Thoracic aorta (tissue), 2 donors: ENCODE results near the gene CACNA1I. TPM values are rescaled to one million over a fixed set of nuclear protein-coding genes. Genes with fewer than 3 reads are reported as not detected.

ENCODE experiments used
- ATAC-seq: fragments of 150-250 bp; one replicate; pipeline ENCODE4 v1.8.0; 2017; ENCODE audit warnings: low read depth; ENCODE audit not compliant: insufficient number of reproducible peaks, low FRiP score
- DNase-seq: peaks from one replicate; pipeline ENCODE4 v3.0.0-alpha.2; 2020; ENCODE audit warnings: low spot score
- H3K27ac ChIP-seq, 2 donors: fragments of 200-600 bp; sonication (generic); 1 replicate in 1 of 2; 2 replicates in 1 of 2; pipeline ENCODE4 v1.5.1; 2016; ENCODE audit warnings: mild to moderate bottlenecking in 2 of 2, moderate library complexity in 2 of 2
- H3K27me3 ChIP-seq: fragments of 200-600 bp; sonication (generic); replicated peaks from 2 replicates; pipeline ENCODE4 v1.6.0; 2016; ENCODE audit warnings: mild to moderate bottlenecking; ENCODE audit not compliant: insufficient read depth
- H3K36me3 ChIP-seq: fragments of 200-600 bp; sonication (generic); one replicate; pipeline ENCODE4 v1.5.1; 2016
- H3K4me1 ChIP-seq, 2 donors: fragments of 200-600 bp; sonication (generic); 1 replicate in 1 of 2; 2 replicates in 1 of 2; pipeline versions ENCODE4 v1.5.1 to v1.6.0; 2016; ENCODE audit warnings: low read depth in 2 of 2, mild to moderate bottlenecking in 1 of 2; ENCODE audit not compliant: control insufficient read depth in 1 of 2
- H3K4me3 ChIP-seq: fragments of 200-600 bp; sonication (generic); 2 replicates; pipeline ENCODE4 v1.5.1; 2016; ENCODE audit warnings: mild to moderate bottlenecking
- H3K9me3 ChIP-seq: fragments of 200-600 bp; sonication (generic); 2 replicates; pipeline ENCODE4 v1.5.1; 2016
- total RNA-seq, 2 donors: library from RNA; depleted of rRNA; stranded (reverse); fragments of >200 nt; gene quantifications; one replicate each; pipeline versions ENCODE4 v1.1.0 to v1.2.3, GENCODE V29; 2016
- TF ChIP-seq, protein P1 (sequence below): fragments of 200-600 bp; sonication (generic); IDR thresholded peaks from one replicate; pipeline ENCODE4 v1.5.1; 2019; ENCODE audit warnings: antibody characterized with exemption

CACNA1I gene
- total RNA-seq, 2 donors from 2014 or later: 0.14 to 0.21 TPM

DNA sequence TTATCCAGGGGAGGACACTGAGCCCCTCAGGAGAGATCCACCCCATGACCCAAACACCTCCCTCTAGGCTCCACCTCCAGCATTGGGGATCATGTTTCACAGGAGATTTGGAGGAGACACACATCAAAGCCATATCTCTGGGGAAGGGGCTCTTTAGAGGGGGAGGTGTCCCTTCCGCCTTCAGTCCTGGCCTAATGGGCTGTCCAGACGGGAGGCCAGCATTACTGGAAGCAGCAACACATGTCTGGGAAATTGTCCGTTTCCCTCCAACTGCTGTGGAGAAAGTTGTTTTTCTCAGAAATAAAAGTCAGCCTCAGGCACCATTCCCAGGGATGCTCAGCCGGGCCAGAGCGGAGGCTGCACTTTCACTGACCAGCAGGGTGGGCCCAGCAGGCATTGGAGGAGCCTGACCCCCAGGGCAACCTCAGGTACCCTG, 9.5 kb downstream of the CACNA1I start:
- H3K9me3 ChIP-seq: no peaks in the 10 kb centered on the region
- H3K36me3 ChIP-seq: no peaks in the 10 kb centered on the region
- DNase-seq (no peak), ATAC-seq (no peak)
- no peaks in the 10 kb centered on the region for H3K4me1 ChIP-seq
- H3K4me3 ChIP-seq: no peak overlapping the region
- H3K27me3 ChIP-seq: no peaks in the 10 kb centered on the region
- H3K27ac ChIP-seq: no peak overlapping the region
- TF ChIP-seq, protein P1, sequence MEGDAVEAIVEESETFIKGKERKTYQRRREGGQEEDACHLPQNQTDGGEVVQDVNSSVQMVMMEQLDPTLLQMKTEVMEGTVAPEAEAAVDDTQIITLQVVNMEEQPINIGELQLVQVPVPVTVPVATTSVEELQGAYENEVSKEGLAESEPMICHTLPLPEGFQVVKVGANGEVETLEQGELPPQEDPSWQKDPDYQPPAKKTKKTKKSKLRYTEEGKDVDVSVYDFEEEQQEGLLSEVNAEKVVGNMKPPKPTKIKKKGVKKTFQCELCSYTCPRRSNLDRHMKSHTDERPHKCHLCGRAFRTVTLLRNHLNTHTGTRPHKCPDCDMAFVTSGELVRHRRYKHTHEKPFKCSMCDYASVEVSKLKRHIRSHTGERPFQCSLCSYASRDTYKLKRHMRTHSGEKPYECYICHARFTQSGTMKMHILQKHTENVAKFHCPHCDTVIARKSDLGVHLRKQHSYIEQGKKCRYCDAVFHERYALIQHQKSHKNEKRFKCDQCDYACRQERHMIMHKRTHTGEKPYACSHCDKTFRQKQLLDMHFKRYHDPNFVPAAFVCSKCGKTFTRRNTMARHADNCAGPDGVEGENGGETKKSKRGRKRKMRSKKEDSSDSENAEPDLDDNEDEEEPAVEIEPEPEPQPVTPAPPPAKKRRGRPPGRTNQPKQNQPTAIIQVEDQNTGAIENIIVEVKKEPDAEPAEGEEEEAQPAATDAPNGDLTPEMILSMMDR: no peak

DNA sequence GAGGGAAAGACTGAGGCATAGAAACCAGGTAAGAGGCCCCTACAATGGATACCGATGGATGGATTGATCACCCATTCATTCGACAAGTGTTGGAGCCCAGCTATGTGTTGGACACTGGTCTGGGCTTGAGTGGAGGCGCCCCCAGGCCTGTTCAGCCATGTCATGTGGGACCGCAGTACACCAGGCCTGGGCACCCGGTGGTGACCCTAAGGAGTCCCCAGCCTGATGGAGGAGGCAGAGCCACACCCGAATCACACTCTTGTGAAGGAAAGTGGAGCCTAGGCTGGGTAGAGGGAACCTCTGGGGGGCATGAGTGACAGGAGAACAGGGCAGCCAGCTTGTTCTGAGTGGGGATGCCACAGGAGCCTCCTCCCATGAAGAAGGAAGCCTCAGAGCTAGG, 10.2 kb downstream of the CACNA1I start:
- no peak for ATAC-seq
- Histone ChIP-seq H3K4me3 (no peak overlapping the region), H3K27ac (no peak overlapping the region), H3K27me3 (no peaks in the 10 kb centered on the region), H3K4me1 (no peaks in the 10 kb centered on the region), H3K9me3 (no peaks in the 10 kb centered on the region), H3K36me3 (no peaks in the 10 kb centered on the region)
- no peak for DNase-seq
- TF ChIP-seq, protein P1: no peak

DNA sequence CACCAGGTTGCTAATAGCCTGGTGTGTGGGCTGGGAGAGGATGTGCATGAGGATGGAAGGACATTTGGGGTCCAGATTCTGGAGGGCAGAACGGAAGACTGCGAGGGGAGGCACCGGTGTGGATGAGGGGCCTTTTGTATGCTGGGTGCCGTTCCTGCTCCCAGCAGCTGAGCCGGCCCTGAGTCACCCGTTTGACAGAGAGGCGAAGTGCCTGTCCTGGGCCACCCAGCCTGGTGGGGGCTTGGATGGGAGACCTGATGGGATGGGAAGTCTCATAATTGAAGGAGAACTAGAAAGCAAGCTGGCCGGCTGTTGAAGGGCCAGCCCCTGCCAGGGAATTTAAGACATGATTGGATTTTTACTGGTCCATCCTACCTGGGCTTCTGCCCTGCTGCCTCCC, 10.8 kb downstream of the CACNA1I start:
- Histone ChIP-seq H3K36me3 (no peaks in the 10 kb centered on the region), H3K4me1 (no peaks in the 10 kb centered on the region), H3K27me3 (no peaks in the 10 kb centered on the region), H3K9me3 (no peaks in the 10 kb centered on the region), H3K27ac (no peak overlapping the region), H3K4me3 (no peak overlapping the region)
- ATAC-seq: no peak
- no peak for DNase-seq
- TF ChIP-seq, protein P1: no peak

DNA sequence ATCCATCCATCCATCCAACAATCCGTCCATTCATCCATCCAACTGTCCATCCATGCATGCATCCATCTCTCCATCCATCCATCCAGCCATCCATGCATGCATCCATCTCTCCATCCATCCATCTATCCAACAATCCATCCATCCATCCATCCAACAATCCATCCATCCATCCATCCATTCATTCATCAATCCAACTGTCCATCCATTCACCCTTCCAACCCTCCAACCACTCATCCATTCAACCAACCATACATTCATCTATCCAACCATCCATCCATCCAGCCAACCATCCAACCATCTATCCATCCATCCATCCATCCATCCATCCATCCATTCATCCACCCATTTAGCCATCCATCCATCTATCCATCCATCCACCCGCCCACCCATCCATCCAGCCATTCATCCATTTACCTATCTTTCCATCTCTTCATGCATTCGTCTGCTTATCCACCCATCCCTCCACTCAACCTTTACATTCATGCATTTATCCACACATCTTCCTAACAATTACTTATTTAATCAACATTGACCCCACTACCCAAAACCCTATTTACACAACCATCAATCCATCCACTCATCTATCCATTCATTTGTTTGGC, 12.6 kb downstream of the CACNA1I start:
- ATAC-seq (no peak), DNase-seq (no peak)
- no peak overlapping the region for H3K27ac ChIP-seq
- no peaks in the 10 kb centered on the region for H3K27me3 ChIP-seq
- H3K36me3 ChIP-seq: no peaks in the 10 kb centered on the region
- TF ChIP-seq, protein P1: no peak
- H3K4me3 ChIP-seq: no peak overlapping the region
- H3K9me3 ChIP-seq: no peaks in the 10 kb centered on the region
- no peaks in the 10 kb centered on the region for H3K4me1 ChIP-seq

DNA sequence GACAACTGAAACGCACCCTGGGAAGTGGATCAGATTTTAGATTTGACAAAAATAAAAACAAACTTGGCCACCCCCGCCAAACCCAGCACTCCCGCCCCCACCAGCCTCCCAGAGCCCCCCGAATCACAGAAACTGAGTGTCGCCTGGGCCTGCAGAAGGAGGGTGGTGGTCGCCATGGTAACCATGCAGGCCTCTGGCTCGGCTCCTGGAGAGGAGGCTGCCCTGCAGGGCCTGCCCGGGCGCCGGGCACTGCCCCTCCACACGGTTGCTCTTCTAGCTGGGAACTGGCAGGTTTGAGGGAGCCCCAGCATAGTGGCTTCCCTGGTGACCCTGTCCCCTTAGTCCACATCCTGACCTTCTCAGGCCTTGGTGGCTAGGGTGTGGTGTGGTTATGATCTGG, 19.3 kb downstream of the CACNA1I start:
- no peak for DNase-seq
- H3K4me3 ChIP-seq: no peak overlapping the region
- H3K27me3 ChIP-seq: no peaks in the 10 kb centered on the region

More for the DNA sequence above, 19.3 kb downstream of the CACNA1I start:
- Histone ChIP-seq H3K27ac (no peak overlapping the region), H3K4me1 (peaks cover 0 to 17% of the 10 kb centered on the region in 2 donors), H3K9me3 (no peaks in the 10 kb centered on the region), H3K36me3 (no peaks in the 10 kb centered on the region)
- ATAC-seq: no peak
- TF ChIP-seq, protein P1: no peak
